Measurements from ENCODE around the gene PDHA1. TPM values are rescaled to one million over a fixed set of nuclear protein-coding genes. Genes with fewer than 3 reads are reported as not detected.

PDHA1 gene
- polyA plus RNA-seq, 1 of the 3 experiments (the other 2 are of a cell fraction): 121 TPM

DNA sequence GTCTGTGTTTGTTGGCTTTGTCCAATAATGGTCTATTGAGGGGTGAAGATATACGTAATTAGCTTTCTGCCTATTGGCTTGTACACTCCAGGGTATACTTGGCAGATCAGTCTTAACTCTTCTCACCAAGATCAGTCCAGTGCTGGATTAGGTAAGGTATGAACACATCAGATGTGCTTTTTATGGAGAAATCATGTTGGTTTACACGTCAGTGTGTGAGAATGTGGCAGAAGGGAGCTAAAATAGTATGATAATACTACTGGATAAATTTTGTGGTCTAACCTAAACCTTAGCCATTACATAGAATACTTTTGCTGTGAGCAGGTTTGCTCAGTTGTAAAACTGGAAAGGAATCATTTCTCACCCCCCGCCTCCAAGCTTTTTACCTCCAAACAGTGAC, 4.2 kb downstream of the PDHA1 start (continued):
- TF ChIP-seq, protein P1, sequence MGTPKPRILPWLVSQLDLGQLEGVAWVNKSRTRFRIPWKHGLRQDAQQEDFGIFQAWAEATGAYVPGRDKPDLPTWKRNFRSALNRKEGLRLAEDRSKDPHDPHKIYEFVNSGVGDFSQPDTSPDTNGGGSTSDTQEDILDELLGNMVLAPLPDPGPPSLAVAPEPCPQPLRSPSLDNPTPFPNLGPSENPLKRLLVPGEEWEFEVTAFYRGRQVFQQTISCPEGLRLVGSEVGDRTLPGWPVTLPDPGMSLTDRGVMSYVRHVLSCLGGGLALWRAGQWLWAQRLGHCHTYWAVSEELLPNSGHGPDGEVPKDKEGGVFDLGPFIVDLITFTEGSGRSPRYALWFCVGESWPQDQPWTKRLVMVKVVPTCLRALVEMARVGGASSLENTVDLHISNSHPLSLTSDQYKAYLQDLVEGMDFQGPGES (IDR thresholded peaks at IDR 0.05; ENCODE audit: low read depth, low read length): no peak

DNA sequence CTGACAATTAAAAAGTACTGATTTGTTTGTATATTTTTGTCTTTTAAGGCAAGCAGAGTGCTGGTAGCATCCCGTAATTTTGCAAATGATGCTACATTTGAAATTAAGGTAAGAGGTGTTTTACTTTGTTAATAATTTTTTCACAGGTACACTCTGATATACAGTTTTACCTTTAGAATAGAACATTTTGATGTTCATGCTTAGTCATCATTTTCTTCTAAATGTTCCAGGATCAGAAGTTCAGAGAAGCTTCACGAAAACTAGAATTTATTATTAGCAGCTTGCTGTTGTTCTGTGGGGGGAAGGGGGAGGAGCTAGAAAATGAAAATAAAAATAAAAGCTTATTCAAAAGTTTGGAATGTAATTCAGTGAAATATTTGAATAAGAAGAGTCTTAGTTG, 5.5 kb downstream of the PDHA1 start:
- Histone ChIP-seq H3K9me2 (no peaks in the 10 kb centered on the region), H3K4me2 (no peak overlapping the region), H3K27ac (ENCODE audit: low read depth in 2 of 2, low read length in 1 of 2) (no peak overlapping the region), H3K4me3 (ENCODE audit: low read depth in 2 of 2, low read length in 1 of 2) (no peak overlapping the region), H2AFZ (ENCODE audit: low read depth) (no peak overlapping the region), H3K9ac (no peak overlapping the region), H3K27me3 (ENCODE audit: insufficient read depth) (no peaks in the 10 kb centered on the region; the same call in 1 of the 2 replicates), H3K36me3 (replicated peaks in 1 of 2; ENCODE audit: control insufficient read depth in 1 of 2, insufficient read depth in 2 of 2, low read length in 1 of 2) (peaks cover 9 to 20% of the 10 kb centered on the region in 2 experiments), H3K79me2 (ENCODE audit: insufficient read depth) (peaks cover 46% of the 10 kb centered on the region), H3K9me3 (no peaks in the 10 kb centered on the region), H4K20me1 (ENCODE audit: insufficient read depth) (0 out of 2 replicates have a peak, but pooled peaks cover 9% of the 10 kb centered on the region), H3F3A (replicated peaks; ENCODE audit: insufficient read depth) (no peaks in the 10 kb centered on the region), H3K4me1 (ENCODE audit: control insufficient read depth in 1 of 2, insufficient read depth in 2 of 2, low read depth in 1 of 2, low read length in 1 of 2) (peaks cover 0 to 6% of the 10 kb centered on the region in 2 experiments; a peak in 1 of 4 replicates)
- TF ChIP-seq, protein P2, sequence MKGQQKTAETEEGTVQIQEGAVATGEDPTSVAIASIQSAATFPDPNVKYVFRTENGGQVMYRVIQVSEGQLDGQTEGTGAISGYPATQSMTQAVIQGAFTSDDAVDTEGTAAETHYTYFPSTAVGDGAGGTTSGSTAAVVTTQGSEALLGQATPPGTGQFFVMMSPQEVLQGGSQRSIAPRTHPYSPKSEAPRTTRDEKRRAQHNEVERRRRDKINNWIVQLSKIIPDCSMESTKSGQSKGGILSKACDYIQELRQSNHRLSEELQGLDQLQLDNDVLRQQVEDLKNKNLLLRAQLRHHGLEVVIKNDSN (IDR thresholded peaks at IDR 0.05; ENCODE audit: borderline replicate concordance, low read depth): no peak
- TF ChIP-seq GATA2 (CRISPR knock-in tag; IDR thresholded peaks at IDR 0.05) (no peak), TEAD4 (IDR thresholded peaks at IDR 0.05; ENCODE audit: borderline replicate concordance, insufficient read depth) (no peak), SIN3A (IDR thresholded peaks at IDR 0.05; ENCODE audit: borderline replicate concordance, low read depth, low read length) (no peak), MEF2A (IDR thresholded peaks at IDR 0.05; ENCODE audit: borderline replicate concordance, low read depth) (no peak), RXRA (IDR thresholded peaks at IDR 0.05; ENCODE audit: borderline replicate concordance, low read depth) (no peak), FOXJ3 (CRISPR knock-in tag; IDR thresholded peaks at IDR 0.05) (no peak), SMC3 (IDR thresholded peaks at IDR 0.05; ENCODE audit: low read depth, low read length) (no peak), POLR2AphosphoS5 (IDR thresholded peaks at IDR 0.05; ENCODE audit: low read depth, low read length) (no peak), JUND (IDR thresholded peaks at IDR 0.05) (no peak), RCOR1 (IDR thresholded peaks at IDR 0.05; ENCODE audit: low read length) (no peak), NFIC (IDR thresholded peaks at IDR 0.05; ENCODE audit: borderline replicate concordance) (no peak), TCF12 (IDR thresholded peaks at IDR 0.05) (no peak), GABPA (IDR thresholded peaks at IDR 0.05; ENCODE audit: low read depth) (no peak), NRF1 (IDR thresholded peaks at IDR 0.05; ENCODE audit: low read depth, low read length) (no peak)
- TF ChIP-seq, protein P3, sequence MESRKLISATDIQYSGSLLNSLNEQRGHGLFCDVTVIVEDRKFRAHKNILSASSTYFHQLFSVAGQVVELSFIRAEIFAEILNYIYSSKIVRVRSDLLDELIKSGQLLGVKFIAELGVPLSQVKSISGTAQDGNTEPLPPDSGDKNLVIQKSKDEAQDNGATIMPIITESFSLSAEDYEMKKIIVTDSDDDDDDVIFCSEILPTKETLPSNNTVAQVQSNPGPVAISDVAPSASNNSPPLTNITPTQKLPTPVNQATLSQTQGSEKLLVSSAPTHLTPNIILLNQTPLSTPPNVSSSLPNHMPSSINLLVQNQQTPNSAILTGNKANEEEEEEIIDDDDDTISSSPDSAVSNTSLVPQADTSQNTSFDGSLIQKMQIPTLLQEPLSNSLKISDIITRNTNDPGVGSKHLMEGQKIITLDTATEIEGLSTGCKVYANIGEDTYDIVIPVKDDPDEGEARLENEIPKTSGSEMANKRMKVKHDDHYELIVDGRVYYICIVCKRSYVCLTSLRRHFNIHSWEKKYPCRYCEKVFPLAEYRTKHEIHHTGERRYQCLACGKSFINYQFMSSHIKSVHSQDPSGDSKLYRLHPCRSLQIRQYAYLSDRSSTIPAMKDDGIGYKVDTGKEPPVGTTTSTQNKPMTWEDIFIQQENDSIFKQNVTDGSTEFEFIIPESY (IDR thresholded peaks at IDR 0.05; ENCODE audit: borderline replicate concordance, low read depth): no peak
- TF ChIP-seq, protein P4, sequence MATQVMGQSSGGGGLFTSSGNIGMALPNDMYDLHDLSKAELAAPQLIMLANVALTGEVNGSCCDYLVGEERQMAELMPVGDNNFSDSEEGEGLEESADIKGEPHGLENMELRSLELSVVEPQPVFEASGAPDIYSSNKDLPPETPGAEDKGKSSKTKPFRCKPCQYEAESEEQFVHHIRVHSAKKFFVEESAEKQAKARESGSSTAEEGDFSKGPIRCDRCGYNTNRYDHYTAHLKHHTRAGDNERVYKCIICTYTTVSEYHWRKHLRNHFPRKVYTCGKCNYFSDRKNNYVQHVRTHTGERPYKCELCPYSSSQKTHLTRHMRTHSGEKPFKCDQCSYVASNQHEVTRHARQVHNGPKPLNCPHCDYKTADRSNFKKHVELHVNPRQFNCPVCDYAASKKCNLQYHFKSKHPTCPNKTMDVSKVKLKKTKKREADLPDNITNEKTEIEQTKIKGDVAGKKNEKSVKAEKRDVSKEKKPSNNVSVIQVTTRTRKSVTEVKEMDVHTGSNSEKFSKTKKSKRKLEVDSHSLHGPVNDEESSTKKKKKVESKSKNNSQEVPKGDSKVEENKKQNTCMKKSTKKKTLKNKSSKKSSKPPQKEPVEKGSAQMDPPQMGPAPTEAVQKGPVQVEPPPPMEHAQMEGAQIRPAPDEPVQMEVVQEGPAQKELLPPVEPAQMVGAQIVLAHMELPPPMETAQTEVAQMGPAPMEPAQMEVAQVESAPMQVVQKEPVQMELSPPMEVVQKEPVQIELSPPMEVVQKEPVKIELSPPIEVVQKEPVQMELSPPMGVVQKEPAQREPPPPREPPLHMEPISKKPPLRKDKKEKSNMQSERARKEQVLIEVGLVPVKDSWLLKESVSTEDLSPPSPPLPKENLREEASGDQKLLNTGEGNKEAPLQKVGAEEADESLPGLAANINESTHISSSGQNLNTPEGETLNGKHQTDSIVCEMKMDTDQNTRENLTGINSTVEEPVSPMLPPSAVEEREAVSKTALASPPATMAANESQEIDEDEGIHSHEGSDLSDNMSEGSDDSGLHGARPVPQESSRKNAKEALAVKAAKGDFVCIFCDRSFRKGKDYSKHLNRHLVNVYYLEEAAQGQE (IDR thresholded peaks at IDR 0.05; ENCODE audit: low read depth, low read length): no peak
- TF ChIP-seq, protein P5, sequence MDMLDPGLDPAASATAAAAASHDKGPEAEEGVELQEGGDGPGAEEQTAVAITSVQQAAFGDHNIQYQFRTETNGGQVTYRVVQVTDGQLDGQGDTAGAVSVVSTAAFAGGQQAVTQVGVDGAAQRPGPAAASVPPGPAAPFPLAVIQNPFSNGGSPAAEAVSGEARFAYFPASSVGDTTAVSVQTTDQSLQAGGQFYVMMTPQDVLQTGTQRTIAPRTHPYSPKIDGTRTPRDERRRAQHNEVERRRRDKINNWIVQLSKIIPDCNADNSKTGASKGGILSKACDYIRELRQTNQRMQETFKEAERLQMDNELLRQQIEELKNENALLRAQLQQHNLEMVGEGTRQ (IDR thresholded peaks at IDR 0.05; ENCODE audit: borderline replicate concordance, low read depth, low read length): no peak
- DNase-seq: no peak
- ChIA-PET CTCF (interaction anchor here (0.6 kb wide), 1 partner anchor 20 kb away, joined by 3 read pairs; no protein-coding TSS in a partner anchor), POLR2A (no interaction called here)
- 53% methylated on average over 2 of the region's 2 CpGs for WGBS (ENCODE audit: low lambda C conversion rate)

Data from SK-N-SH (cell line).